Activated T-helper 9 cell treated with anti-CD3 and anti-CD28 coated beads, Interleukin-2, amount 50 U/mL, for 16 hours (primary cell): ENCODE data around the gene TM9SF1.

ENCODE experiments used
- DNase-seq: peaks from one replicate; pipeline ENCODE4 v3.0.0-alpha.2; 2020; ENCODE audit warnings: low read depth

TM9SF1 gene, protein sequence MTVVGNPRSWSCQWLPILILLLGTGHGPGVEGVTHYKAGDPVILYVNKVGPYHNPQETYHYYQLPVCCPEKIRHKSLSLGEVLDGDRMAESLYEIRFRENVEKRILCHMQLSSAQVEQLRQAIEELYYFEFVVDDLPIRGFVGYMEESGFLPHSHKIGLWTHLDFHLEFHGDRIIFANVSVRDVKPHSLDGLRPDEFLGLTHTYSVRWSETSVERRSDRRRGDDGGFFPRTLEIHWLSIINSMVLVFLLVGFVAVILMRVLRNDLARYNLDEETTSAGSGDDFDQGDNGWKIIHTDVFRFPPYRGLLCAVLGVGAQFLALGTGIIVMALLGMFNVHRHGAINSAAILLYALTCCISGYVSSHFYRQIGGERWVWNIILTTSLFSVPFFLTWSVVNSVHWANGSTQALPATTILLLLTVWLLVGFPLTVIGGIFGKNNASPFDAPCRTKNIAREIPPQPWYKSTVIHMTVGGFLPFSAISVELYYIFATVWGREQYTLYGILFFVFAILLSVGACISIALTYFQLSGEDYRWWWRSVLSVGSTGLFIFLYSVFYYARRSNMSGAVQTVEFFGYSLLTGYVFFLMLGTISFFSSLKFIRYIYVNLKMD

DNA sequence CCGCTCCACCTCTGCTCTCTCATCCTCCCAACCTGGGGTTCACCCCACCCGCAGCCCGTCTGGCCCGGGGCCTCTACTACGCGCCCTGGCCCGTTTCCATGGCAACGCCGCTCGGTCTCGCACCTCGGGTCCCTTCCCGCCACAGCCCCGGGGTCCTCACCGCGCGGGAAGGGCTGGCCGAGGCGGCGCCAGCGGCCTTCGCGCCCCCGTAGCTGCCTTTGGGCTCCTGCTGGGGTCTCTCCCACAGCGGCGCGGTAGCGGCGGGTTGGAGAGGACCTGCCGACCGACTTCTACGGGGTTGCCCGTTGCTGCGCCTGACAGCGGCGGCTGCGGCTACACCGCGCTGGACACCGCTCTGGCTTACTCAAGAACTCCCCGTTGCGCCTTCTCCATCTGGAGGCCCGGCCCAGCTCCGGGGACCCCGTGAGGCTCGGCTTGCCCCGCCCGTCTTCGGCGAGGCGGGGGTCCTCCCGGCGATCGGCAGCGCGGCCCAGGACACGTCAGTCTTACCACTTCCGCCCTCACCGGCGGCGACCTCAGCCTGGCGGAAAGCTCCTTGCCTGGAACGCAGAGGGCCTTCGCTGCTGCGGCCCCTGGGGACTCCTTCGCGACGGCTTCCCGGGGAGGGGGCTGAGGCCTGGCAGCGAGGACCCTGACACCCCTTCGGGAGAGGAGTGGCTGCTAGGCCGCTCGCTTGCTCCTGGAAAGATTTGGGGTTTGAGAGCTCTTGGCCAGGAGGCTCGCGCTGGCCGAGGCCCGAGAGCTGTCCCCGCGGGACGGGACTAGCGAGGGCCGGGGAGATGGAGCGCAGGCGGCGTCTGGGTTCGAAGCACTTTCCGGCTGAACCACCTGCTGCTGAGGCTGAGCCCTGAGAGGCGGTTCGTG is at the start of gene TM9SF1:
Gene TM9SF1, minus strand, starts transcription at position 256 of the 885 bp plus-strand sequence. CDS start 422 bp downstream, outside the sequence.
- DNase-seq = peak; percentile 82

DNA sequence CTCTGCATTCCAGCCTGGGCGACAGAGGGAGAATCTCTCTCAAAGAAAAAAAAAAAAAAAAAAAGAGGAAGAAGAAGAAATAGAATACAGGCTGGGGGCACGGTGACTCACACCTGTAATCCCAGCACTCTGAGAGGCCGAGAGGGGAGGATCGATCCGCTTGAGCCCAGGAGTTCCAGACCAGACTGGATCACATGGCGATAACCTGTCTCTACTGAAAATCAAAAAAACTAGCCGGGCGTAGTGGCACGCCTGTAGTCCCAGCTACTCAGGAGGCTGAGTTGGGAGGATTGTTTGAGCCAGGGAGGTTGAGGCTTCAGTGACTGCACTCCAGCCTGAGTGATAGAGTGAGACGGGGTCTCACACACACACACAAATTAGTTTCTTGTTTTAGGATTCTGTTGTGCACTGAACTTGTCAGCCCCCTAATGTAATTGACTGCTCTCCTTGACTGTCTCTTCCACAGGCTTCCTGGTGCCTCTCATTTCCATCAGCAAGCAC is 48.1 kb upstream of the TM9SF1 start:
- DNase-seq = no peak

DNA sequence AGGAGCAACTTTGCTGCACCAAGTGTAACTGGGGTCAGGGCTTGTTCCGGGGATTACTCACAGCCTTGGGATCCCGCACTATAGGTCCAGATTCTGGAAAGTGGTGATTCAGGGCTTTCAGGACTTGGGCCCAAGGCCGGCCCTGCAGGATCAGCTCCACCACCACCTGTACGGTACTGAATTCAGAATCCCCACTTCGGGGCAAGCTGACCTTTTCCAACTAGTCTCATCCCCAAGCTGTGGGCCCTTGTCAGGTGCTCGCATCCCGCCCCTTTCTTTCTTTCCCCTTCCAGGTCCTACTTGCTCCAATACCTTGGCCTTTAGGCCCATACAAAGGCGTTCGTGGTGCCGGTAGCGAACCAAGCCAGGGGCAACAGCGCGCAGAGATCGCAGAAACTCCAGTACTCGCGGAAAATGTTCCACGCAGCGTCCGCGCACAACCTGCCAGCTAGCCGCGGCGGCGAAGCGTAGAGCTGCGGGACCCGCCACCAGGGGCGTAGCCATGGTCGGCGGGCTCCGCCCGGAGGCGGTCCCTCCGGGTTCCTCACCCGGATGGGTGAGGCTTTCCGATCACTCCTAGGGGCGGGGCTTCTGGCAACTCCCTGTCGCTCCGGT is 46.7 kb upstream of the TM9SF1 start:
- DNase-seq = peak; percentile 89

DNA sequence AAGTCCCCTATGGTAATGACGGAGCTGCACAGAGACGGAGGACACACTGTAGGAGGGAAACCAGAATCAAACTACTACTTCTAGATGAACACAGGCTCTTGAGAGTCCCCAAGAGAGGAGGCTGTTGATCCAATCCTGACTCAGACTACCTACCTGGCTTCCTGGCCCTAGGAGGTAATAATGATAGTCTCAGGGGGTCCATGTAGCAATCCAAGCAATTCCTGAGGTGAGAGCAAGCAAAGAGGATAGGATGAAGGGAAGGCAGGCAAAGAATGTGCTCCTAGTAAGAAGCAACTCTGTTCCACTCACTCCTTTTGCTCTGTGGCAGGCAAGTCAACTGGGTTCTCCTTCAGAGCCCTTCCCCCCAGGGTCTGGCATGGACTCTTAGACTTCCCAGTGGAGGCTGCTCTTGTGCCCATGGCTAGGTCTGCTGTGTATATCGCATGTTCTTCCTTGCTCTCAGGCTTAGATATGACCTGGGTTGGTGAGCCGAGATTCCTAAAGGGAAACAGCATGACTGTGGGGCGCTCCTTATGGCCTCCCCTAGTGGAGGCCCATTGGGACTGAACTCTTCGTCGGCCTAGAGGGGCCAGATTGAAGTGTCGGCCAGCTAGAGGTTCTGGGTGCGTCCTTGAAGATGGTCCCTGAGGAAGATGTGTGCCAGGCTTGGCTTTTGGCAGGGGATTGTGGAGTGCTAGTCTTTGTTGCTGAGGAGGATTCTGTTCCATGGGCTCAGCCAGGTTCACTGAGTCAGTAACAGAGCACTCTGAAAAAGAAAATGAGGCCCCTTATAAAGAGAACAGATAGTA is 45.1 kb upstream of the TM9SF1 start:
- no peak for DNase-seq

DNA sequence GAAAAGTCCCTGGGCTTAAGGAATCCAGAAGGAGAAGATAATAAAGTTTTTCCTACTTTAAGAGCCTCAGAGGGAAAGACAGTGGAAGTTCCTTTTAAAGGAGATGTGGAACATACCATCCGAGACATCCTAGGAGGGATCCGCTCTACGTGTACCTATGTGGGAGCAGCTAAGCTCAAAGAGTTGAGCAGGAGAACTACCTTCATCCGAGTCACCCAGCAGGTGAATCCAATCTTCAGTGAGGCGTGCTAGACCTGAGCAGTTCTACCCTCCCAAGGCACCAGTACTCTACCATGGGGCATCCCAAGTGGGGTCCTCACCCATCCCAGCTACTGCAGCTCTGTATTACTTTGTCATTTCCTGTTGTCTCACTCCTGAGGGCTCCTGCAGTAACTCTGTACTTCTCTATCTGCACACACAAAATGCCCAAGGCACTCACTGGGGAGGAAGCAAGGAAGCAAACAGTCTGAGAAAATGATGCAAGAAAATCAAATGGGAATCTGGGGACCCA is 43.3 kb upstream of the TM9SF1 start:
- no peak for DNase-seq

DNA sequence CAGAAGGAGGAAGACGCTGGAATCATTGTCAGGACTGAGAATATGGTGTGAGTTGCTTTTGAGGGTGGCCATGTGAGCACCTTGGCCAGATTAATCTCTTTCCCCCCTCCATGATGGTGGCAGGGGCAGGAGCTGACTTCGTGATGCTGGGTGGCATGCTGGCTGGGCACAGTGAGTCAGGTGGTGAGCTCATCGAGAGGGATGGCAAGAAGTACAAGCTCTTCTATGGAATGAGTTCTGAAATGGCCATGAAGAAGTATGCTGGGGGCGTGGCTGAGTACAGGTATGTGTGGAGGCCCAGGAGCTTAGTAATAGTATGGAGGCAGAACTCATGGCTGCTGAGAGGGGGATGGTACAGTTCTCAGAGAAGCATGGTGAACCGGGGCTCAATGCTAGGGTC is 42.9 kb upstream of the TM9SF1 start:
- DNase-seq = no peak

DNA sequence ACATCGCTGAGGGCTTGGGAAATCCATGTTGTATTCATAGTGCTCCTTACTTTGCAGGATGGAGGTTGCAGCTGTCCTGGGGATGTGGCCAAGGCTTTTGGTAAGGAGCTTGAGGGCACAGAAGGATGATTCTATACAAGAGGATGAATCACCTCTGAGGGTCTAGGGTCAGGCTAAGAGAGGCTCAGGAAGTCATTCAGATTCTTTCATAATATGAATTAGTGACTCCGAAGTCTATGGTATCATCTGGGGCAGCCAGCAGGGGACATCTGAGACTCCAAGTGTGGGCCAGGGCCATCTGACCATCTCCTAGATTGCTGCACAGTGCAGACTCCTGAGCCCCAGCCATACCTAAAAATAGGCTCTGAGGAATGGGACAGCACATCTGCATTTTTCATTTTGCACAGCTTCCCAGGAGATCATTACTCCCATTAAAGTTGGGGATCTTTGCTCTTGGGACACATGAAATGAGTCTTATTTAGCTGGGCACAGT is 42.3 kb upstream of the TM9SF1 start:
- DNase-seq = no peak

DNA sequence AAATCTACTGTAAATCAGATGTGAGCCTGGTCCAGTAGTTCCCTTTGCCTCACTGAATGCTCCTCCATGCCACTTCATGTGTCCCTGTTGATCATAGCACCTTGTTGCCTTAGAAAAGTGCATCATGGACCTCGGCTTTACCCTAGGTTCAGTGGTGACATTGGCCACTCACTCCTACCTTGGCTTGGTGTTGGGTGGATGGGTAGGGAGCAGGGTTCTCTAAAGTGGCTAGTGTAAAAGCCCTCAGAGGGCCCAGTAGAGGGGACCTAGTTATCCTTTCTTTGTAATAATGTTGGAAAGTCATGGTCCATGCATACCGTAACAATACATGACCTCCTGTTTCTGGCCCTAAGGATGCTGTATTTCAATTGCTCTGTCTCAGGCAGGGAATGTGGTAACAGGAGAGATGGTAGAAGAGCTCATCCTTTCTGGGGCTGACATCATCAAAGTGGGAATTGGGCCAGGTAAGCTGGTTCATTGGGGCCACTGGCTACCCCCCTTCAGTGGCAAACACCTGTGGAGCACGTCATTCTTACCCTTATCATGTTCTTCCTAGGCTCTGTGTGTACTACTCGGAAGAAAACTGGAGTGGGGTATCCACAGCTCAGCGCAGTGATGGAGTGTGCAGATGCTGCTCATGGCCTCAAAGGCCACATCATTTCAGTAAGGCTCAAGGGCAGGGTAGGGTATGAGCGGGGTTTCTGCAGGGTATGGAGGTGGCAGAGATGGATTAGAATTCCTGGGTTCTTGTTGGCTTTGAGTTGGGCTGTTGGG is 41.6 kb upstream of the TM9SF1 start:
- DNase-seq = no peak

DNA sequence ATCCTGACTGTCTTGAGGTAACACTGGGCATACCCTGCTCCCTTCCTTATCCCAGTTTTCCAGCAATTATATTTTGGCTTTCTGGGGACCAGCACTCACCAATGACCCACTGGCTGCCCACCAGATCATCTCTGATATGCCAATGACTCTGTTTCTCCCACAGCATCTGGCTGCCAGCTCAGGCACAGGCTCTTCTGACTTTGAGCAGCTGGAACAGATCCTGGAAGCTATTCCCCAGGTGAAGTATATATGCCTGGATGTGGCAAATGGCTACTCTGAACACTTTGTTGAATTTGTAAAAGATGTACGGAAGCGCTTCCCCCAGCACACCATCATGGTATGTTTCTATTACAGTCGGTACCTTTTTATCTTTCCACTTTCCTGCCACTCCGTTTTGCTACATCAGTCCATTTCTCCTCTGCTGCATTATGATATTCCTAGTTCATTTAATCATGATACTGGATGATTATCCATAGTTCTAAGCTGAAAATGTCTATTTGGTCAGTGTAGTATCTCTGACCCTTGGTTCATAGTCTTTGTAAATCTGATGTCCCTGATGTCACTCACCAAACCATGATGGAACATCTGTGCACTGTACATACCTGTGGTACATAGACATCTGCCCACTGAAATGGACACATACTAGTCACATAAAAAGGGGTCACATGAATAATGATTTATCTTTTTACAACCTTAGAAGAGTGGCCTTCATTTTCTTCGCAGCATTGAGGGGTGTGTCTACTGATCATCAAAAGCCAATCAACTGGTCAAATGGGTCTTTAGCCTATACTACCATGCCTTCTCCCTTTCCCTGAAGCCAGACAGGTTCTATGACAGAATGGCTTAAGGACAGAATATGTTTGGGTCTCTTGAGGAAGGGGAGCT is 40.8 kb upstream of the TM9SF1 start:
- DNase-seq = no peak

DNA sequence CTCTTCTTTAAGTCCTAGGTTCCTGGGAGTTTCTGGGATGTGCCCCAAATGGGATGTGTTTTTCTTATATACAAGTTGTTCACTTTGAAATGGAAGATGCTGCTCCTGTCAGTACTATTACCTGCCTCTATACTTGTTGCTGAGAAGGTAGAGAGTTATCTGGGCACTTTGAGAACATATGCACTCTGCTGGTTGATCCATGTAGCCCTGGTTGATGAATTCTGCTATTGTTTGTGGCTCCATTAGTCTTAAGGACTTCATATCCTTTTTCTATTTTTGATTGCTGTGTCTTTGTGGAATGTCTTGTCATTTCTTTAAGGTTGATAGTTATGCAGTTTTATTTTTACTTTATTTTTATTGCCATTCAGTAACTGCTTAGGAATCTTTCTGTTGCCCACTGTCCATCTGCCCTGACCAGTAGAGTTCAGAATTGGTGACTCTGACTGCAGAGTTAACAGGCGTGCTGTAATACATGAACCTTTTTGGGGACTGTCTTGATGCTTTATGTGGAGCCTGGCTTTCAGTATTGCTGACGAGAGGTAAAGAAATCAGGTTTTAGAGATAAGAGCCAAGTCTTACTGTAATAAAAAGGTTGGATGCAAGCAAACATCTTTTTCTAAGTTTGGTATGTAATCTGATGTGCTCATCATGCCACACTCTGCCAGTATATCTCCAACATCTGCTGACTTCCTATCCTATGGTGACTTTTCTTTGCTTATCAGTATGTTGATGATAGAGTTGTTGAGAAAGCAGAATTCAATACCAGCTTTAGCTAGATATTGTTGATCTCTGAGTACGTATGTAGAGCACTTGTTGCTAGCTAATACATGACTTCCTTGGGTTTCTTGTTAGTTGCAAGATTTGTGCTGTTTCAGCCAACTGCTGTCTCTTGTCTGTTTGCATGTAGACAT is 39.1 kb upstream of the TM9SF1 start:
- DNase-seq = no peak

DNA sequence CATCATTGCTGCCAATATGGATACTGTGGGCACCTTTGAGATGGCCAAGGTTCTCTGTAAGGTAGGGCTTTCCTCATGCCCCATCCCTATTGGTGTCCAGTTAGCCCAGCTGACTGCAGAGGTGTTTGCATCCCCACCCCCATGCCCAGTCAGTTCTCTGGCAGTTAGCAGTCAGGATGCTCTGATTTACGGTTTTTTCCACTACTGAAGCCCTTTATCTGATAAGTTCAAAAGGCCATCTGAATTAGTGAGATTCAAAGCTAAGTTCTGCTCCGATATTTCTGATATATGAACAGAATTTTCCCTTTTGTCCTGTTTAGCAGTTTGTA is 38.3 kb upstream of the TM9SF1 start:
- DNase-seq = no peak

DNA sequence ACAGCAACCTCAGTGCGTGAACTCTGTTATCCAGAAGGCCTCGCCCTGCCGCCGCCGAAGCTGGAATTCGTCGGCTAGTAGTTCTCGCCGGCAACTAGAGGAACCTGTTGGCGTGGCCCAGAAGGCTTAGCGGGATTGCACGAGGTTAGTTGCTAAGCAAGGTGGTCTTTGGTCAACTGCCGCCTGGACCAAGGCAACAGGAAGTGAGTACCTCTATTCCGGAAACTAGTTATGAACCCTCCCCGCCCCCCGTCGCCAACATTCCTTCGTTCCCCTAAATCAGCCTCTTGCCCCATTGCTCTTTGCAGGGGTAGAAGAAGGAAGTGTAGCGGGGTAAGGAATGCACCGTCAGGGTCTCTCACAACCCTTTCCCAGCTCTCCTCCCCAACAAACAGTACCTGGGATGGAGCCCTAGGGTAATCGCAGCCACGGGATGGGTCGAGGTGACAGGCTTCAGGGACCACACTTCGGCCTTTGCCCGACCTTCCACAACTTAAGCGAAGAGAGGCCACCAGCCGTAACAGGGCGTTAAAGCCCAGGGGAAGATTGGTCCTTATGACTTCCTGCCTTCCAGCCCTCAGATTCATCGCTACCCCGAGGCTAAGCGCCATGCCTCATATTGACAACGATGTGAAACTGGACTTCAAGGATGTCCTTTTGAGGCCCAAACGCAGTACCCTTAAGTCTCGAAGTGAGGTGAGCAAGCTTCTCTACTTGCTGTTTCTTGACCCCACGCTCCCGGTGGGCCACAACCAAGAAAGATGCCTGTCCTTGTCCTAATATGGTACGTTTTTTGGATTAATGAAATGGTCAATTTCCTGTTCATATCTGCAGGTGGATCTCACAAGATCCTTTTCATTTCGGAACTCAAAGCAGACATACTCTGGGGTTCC is 37.6 kb upstream of the TM9SF1 start, which contains the start of gene GMPR2:
Gene GMPR2, plus strand, starts transcription at position 285 of the 893 bp plus-strand sequence. Its CDS starts 325 bp downstream, at position 610.
- DNase-seq = no peak

DNA sequence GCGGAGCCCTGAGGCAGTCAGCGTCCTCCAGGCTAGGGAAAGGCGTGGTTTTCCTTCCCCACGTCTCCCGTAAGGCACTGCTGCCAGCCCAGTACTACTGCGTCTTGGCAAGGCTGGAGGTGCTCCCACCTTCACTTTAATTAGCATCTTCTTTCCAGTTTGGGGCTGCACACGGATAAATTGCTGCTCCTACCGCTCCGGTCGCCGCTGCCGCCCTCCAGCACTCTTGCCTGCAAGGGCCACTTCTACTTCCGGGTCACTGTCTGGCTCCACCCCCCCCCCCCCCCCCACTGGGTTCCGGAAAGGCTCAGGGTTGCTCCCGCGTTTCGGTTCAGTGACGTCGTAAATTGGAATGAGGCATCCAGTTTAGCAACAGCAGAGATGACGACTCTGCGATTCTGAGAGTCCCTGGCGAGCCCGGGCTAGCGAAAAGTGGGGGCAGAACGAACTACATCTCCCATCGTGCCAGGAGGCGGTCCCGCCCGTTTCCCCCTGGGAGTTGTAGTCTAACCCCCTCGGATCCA is 36.9 kb upstream of the TM9SF1 start, which contains the start of gene NEDD8:
Gene NEDD8, minus strand, starts transcription at position 247 of the 524 bp plus-strand sequence. Its CDS starts 100 bp downstream, at position 147.
- DNase-seq = peak; percentile 83

DNA sequence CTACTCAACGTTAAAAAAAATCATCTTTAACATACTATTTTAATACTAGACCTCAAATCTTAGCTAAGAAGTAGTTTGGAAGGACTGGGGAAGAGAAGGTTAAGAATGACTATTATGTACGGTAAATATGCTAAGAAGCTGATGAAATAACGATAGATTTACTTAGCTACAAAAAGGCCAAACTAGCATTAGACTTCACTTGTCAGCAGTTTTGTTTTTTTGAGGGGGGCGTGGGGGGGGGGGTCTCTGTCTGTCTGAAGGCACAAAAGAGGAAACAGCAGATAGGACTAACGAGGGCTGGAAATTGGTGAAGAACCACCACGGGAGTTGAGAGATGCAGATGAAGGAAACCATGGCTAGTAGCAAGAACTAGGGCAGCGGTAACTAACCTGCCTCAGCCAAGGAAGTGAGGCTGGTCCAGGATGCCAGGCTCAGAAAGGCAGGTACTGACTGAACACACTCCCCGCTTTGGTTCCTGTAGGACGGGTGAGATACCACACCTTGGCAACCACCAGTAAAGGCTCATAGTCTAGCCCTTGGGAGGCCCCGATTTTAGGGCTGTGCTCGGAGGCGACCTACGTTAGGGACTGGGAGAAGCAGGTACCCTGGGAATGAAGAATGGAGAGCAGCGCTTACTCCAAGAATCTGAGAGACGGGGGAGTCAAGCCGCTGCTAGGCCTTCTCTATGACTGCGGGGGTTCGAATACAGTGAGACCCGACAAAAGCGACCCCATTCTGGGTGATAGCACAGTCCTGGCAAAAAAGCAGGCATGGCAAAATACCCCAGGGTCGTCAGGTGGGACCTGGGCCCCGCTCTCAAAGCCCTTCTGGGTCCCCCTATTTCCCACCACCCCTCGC is 36.3 kb upstream of the TM9SF1 start:
- no peak for DNase-seq

DNA sequence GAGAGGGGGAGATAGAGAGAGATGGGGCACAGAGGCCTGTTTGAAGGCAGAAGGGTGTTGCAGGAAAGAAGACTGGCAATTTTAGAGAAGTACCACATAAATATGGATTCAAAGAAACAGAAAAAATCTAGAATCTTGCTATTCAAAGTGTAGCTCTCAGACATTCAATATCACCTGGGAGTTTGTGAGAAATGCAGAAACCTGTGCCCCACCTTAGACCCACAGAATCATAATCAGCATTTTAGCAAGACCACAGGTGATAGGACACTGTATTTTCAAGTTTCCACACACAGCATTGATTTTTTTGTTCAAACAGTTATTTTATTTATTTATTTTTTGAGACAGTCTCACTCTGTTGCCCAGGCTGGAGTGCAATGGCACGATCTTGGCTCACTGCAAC is 33.7 kb upstream of the TM9SF1 start:
- no peak for DNase-seq
